K562 (cell line): ENCODE data around the gene KLF1. TPM values are rescaled to one million over a fixed set of nuclear protein-coding genes. Genes with fewer than 3 reads are reported as not detected.

ENCODE experiments used
- EWSR1 ChIP-seq: fragments of 450-650 bp; IDR thresholded peaks from 2 replicates; pipeline ENCODE4 v1.6.1; 2018; ENCODE audit warnings: borderline replicate concordance, mild to moderate bottlenecking, low read depth, moderate library complexity; ENCODE audit not compliant: partially characterized antibody
- FOXJ2 ChIP-seq: fragments of 200-800 bp; sonication (Bioruptor generic); IDR thresholded peaks from 2 replicates; pipeline ENCODE4 v1.6.1; 2016; ENCODE audit warnings: missing genetic modification characterization, missing compliant biosample characterization
- GABPA ChIP-seq: fragments of 200-800 bp; sonication (Bioruptor generic); conservative IDR thresholded peaks from 2 replicates; pipeline ENCODE4 v1.6.1; 2016; ENCODE audit warnings: low read depth, missing genetic modification characterization, missing compliant biosample characterization
- NR2C1 ChIP-seq, 2 experiments: fragments of 450-650 bp; IDR thresholded peaks; 2 replicates each; pipeline ENCODE4 v1.6.1; 2017; ENCODE audit warnings: mild to moderate bottlenecking in 2 of 2, antibody characterized with exemption in 1 of 2, inconsistent platforms in 1 of 2, missing compliant biosample characterization in 1 of 2, missing genetic modification characterization in 1 of 2
- RBM22 ChIP-seq: fragments of 200-400 bp; formaldehyde crosslinking; IDR thresholded peaks from 2 replicates; pipeline ENCODE4 v1.6.1; 2018; ENCODE audit warnings: low read length, low read depth; ENCODE audit not compliant: poor library complexity, severe bottlenecking
- SMAD2 ChIP-seq: fragments of 150-350 bp; IDR thresholded peaks from 2 replicates; pipeline ENCODE4 v1.6.1; 2014; ENCODE audit warnings: low read depth, mild to moderate bottlenecking, low read length
- THRAP3 ChIP-seq: fragments of 450-650 bp; IDR thresholded peaks from 2 replicates; pipeline ENCODE4 v1.6.1; 2016; ENCODE audit warnings: mild to moderate bottlenecking, inconsistent platforms, borderline replicate concordance
- ZNF146 ChIP-seq: IDR thresholded peaks from one replicate; pipeline ENCODE4 v1.6.1; 2018; ENCODE audit warnings: missing compliant biosample characterization; ENCODE audit not compliant: unreplicated experiment
- ZNF347 ChIP-seq: fragments of 450-650 bp; formaldehyde crosslinking; IDR thresholded peaks from 2 replicates; pipeline ENCODE4 v1.4.0; 2020; ENCODE audit warnings: low read depth, mild to moderate bottlenecking, moderate library complexity
- ZNF507 ChIP-seq: conservative IDR thresholded peaks from 2 replicates; pipeline ENCODE4 v1.6.1; 2017; ENCODE audit warnings: missing genetic modification characterization, missing compliant biosample characterization
- ZNF668 ChIP-seq: fragments of 250-450 bp; sonication (Bioruptor Pico); IDR thresholded peaks from 2 replicates; pipeline ENCODE4 v1.8.0; 2022; ENCODE audit warnings: mild to moderate bottlenecking, inconsistent platforms
- ZNF780A ChIP-seq: fragments of 250-450 bp; sonication (Bioruptor Pico); IDR thresholded peaks from 2 replicates; pipeline ENCODE4 v1.5.0; 2021; ENCODE audit warnings: mild to moderate bottlenecking
- polyA plus RNA-seq, 8 experiments: library from polyadenylated mRNA; depleted of rRNA in 4 of 8; stranded (reverse) in 5 of 8; unstranded in 3 of 8; fragments of >200 nt; fragmentation: Nextera tagmentation in 2 of 8; fragmentation: Illumina TruSeq in 1 of 8; extraction: Ambion mirVana in 2 of 8; extraction: Trizol in 1 of 8; gene quantifications; 2 replicates each; pipeline versions ENCODE4 v1.2.1 to v1.2.3, GENCODE V29; 2011 to 2014; ENCODE audit warnings: inconsistent platforms in 1 of 8, missing spikeins in 1 of 8
- total RNA-seq, 7 experiments: library from RNA; depleted of rRNA in 6 of 7; stranded (reverse); fragments of >200 nt in 6 of 7; fragmentation: Illumina TruSeq in 2 of 7; extraction: Trizol in 2 of 7; gene quantifications; 2 replicates each; pipeline versions ENCODE4 v1.2.1 to v1.2.3, GENCODE V29; 2011 to 2021; ENCODE audit warnings: low replicate concordance in 1 of 7
- TF ChIP-seq, protein P1 (sequence below): sonication (generic); formaldehyde crosslinking; IDR thresholded peaks from 2 replicates; pipeline ENCODE4 v1.8.1; 2023; ENCODE audit warnings: missing genetic modification reagents, mild to moderate bottlenecking, borderline replicate concordance
- TF ChIP-seq, protein P2 (sequence below): sonication (generic); formaldehyde crosslinking; IDR thresholded peaks from 2 replicates; pipeline ENCODE4 v1.5.0; 2020; ENCODE audit warnings: missing genetic modification reagents
- TF ChIP-seq, protein P3 (sequence below): fragments of 250-450 bp; sonication (Bioruptor Pico); IDR thresholded peaks from 2 replicates; pipeline ENCODE4 v1.4.0; 2020

The KLF1 gene
- total and polyA plus RNA-seq, 9 of the 15 experiments (the other 6 are each of a cell fraction or from before 2014, with no cell fraction given) = 8.4 to 163 (median 47.3) TPM

DNA sequence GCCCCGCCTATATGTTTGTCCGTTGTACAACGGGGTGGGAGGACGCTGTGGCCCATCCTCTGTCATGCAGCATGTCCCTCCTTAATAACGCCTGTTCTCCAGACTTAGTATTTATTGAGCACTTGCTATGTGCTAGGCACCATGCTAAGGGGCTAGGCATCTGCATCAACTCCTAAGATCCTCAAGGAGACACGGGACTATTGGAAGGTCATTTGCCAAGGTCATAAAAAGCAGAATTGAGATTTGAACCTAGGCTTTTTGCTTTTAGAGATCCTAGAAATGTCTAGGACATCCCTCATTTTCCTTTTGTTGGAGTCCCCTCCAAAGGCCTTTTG lies 50.5 kb downstream of the KLF1 start (continued):
- TF ChIP-seq, protein P1, sequence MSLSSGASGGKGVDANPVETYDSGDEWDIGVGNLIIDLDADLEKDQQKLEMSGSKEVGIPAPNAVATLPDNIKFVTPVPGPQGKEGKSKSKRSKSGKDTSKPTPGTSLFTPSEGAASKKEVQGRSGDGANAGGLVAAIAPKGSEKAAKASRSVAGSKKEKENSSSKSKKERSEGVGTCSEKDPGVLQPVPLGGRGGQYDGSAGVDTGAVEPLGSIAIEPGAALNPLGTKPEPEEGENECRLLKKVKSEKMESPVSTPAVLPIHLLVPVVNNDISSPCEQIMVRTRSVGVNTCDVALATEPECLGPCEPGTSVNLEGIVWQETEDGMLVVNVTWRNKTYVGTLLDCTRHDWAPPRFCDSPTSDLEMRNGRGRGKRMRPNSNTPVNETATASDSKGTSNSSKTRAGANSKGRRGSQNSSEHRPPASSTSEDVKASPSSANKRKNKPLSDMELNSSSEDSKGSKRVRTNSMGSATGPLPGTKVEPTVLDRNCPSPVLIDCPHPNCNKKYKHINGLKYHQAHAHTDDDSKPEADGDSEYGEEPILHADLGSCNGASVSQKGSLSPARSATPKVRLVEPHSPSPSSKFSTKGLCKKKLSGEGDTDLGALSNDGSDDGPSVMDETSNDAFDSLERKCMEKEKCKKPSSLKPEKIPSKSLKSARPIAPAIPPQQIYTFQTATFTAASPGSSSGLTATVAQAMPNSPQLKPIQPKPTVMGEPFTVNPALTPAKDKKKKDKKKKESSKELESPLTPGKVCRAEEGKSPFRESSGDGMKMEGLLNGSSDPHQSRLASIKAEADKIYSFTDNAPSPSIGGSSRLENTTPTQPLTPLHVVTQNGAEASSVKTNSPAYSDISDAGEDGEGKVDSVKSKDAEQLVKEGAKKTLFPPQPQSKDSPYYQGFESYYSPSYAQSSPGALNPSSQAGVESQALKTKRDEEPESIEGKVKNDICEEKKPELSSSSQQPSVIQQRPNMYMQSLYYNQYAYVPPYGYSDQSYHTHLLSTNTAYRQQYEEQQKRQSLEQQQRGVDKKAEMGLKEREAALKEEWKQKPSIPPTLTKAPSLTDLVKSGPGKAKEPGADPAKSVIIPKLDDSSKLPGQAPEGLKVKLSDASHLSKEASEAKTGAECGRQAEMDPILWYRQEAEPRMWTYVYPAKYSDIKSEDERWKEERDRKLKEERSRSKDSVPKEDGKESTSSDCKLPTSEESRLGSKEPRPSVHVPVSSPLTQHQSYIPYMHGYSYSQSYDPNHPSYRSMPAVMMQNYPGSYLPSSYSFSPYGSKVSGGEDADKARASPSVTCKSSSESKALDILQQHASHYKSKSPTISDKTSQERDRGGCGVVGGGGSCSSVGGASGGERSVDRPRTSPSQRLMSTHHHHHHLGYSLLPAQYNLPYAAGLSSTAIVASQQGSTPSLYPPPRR (CRISPR knock-in tag) = 0 out of 2 replicates have a peak, but pooled peaks have one; percentile 7
- TF ChIP-seq, protein P2, sequence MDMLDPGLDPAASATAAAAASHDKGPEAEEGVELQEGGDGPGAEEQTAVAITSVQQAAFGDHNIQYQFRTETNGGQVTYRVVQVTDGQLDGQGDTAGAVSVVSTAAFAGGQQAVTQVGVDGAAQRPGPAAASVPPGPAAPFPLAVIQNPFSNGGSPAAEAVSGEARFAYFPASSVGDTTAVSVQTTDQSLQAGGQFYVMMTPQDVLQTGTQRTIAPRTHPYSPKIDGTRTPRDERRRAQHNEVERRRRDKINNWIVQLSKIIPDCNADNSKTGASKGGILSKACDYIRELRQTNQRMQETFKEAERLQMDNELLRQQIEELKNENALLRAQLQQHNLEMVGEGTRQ = no peak
- TF ChIP-seq RBM22 = no peak
- TF ChIP-seq SMAD2 = no peak
- no peak for TF ChIP-seq THRAP3
- no peak for TF ChIP-seq NR2C1 (IDR thresholded peaks at IDR 0.05)
- no peak for TF ChIP-seq NR2C1 (tag; IDR thresholded peaks at IDR 0.05)
- TF ChIP-seq EWSR1 = no peak
- TF ChIP-seq, protein P3, sequence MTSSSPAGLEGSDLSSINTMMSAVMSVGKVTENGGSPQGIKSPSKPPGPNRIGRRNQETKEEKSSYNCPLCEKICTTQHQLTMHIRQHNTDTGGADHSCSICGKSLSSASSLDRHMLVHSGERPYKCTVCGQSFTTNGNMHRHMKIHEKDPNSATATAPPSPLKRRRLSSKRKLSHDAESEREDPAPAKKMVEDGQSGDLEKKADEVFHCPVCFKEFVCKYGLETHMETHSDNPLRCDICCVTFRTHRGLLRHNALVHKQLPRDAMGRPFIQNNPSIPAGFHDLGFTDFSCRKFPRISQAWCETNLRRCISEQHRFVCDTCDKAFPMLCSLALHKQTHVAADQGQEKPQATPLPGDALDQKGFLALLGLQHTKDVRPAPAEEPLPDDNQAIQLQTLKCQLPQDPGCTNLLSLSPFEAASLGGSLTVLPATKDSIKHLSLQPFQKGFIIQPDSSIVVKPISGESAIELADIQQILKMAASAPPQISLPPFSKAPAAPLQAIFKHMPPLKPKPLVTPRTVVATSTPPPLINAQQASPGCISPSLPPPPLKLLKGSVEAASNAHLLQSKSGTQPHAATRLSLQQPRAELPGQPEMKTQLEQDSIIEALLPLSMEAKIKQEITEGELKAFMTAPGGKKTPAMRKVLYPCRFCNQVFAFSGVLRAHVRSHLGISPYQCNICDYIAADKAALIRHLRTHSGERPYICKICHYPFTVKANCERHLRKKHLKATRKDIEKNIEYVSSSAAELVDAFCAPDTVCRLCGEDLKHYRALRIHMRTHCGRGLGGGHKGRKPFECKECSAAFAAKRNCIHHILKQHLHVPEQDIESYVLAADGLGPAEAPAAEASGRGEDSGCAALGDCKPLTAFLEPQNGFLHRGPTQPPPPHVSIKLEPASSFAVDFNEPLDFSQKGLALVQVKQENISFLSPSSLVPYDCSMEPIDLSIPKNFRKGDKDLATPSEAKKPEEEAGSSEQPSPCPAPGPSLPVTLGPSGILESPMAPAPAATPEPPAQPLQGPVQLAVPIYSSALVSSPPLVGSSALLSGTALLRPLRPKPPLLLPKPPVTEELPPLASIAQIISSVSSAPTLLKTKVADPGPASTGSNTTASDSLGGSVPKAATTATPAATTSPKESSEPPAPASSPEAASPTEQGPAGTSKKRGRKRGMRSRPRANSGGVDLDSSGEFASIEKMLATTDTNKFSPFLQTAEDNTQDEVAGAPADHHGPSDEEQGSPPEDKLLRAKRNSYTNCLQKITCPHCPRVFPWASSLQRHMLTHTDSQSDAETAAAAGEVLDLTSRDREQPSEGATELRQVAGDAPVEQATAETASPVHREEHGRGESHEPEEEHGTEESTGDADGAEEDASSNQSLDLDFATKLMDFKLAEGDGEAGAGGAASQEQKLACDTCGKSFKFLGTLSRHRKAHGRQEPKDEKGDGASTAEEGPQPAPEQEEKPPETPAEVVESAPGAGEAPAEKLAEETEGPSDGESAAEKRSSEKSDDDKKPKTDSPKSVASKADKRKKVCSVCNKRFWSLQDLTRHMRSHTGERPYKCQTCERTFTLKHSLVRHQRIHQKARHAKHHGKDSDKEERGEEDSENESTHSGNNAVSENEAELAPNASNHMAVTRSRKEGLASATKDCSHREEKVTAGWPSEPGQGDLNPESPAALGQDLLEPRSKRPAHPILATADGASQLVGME (CRISPR knock-in tag) = no peak
- no peak for TF ChIP-seq ZNF507 (tag)
- TF ChIP-seq ZNF146 (CRISPR knock-in tag) = no peak
- no peak for TF ChIP-seq ZNF668 (CRISPR knock-in tag)
- no peak for TF ChIP-seq ZNF347 (CRISPR knock-in tag)
- TF ChIP-seq FOXJ2 (tag) = no peak
- TF ChIP-seq ZNF780A (CRISPR knock-in tag) = no peak
- no peak for TF ChIP-seq GABPA (tag)
- TF ChIP-seq, all 486 proteins: peak for 7
